Activated T-helper 2 cell treated with anti-CD3 and anti-CD28 coated beads, Interferon-gamma antibody, Interleukin-2, Interleukin-4, amounts not matched to agents 10 μg/mL and 5 μg/mL and 100 μg/mL, durations not matched to agents 14 hours and 24 hours and 36 hours (primary cell): ENCODE results near the gene ACVR2B. TPM values are rescaled to one million over a fixed set of nuclear protein-coding genes. Genes with fewer than 3 reads are reported as not detected.
A peak's percentile ranks its signal among the peaks of the same experiment; 100 is the strongest.
"Not testable (repeated sequence)": the region's sequence is repeated elsewhere in the genome, so short reads cannot be mapped to it uniquely, and the experiment has no call there.

ENCODE experiments used
- DNase-seq: peaks from one replicate; pipeline ENCODE4 v3.0.0; 2021; ENCODE audit warnings: low spot score
- H3K27ac Mint-ChIP-seq: one replicate; pipeline ENCODE4 v1.8.0; 2021; ENCODE audit warnings: mixed read lengths
- H3K27me3 Mint-ChIP-seq: one replicate; pipeline ENCODE4 v1.8.0; 2021; ENCODE audit warnings: low read depth, mixed read lengths
- H3K36me3 Mint-ChIP-seq: one replicate; pipeline ENCODE4 v1.8.0; 2021; ENCODE audit warnings: low read depth, mixed read lengths
- H3K4me1 Mint-ChIP-seq: one replicate; pipeline ENCODE4 v1.8.0; 2021; ENCODE audit warnings: low read depth, mixed read lengths
- H3K4me3 Mint-ChIP-seq: one replicate; pipeline ENCODE4 v1.8.0; 2021; ENCODE audit warnings: low read depth, mild to moderate bottlenecking, moderate library complexity, mixed read lengths
- H3K9me3 Mint-ChIP-seq: one replicate; pipeline ENCODE4 v1.8.0; 2021; ENCODE audit warnings: mixed read lengths
- intact Hi-C: fragments of 100-400 bp; cut with micrococcal nuclease; formaldehyde crosslinking; loops from one replicate; pipeline ENCODE4 v1.15.1; 2023
- total RNA-seq: library from RNA; stranded (reverse); gene quantifications from 2 replicates; pipeline ENCODE4 v1.2.3, GENCODE V29; 2022

The ACVR2B gene
- 10.3 and 12.0 TPM in 2 replicates for total RNA-seq

DNA sequence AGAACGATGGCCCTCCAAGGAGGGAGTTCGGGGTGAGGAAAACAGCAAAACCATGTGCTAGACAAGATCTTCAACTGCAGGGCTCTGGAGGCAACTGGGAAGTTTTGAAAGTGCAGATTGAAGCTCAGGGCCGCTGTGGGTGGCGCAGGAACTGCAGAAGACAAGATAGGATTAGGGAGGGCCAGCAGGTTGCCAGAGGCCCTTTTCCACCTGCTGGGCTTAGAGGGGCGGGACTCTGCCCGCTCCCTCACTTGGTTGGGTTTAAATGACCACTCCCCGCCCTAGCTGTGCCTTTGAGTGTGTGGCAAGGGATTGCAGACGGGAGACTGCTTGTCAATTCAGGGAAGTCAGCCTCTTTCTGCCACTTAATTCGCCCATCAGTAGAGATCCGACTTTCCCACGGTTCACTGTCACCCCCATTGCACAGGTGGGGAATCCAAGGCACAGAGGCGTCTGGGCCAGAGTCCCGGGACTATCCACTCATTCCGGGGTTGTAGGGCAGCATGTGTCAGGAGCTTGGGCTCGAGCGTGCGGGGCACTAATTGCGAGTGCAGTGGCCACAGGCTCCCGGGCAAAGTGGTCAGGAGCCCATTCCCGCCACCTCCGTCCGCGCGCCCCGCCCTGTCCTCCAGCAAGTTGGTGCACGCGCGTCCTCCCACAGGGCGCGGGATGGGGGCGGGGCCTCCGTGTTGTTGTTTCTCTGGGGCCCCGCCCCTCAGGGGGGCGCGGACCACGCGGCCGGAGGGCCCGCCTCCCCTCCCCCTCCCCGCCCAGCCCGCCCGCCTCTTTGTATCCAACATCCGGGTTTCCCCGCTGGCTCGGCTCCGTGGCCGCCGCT, at the start of gene ACVR2B:
TSS of gene ACVR2B (plus strand) at position 816 of the 838 bp plus-strand sequence. CDS start 433 bp downstream, outside the sequence.
- intact Hi-C loops = loop anchor here (2.0 kb wide), 1 partner anchor 106 kb away; the partner anchor contains the start of gene XYLB
- peak; percentile 61 for DNase-seq
- peaks cover 22% of the 10 kb centered on the region for H3K27me3 Mint-ChIP-seq
- H3K4me3 Mint-ChIP-seq = peak within 1 kb of the TSS; percentile 97
- H3K4me1 Mint-ChIP-seq = peaks cover 18% of the 10 kb centered on the region
- no peaks in the 10 kb centered on the region for H3K36me3 Mint-ChIP-seq
- peak within 1 kb of the TSS; percentile 86 for H3K27ac Mint-ChIP-seq
- H3K9me3 Mint-ChIP-seq = peaks cover 9% of the 10 kb centered on the region

DNA sequence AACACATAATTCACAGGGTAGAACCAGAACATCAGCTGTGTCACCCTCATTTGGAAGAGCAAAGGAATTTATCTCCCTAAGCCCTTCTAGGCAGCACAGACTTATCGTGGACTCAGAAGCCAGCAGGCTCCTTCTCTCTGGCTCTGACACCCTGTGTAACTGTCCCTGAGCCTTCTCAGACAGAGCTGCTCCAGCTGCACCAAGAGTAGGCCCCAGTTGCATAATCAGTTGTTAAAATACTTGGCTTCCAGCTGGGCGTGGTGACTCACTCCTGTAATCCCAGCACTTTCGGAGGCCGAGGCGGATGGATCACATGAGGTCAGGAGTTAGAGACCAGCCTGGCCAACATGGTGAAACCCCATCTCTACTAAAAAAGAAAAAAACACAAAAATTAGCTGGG, 49.4 kb upstream of the ACVR2B start:
- intact Hi-C loops = no loop called here
- H3K4me1 Mint-ChIP-seq = no peaks in the 10 kb centered on the region
- no peaks in the 10 kb centered on the region for H3K27me3 Mint-ChIP-seq
- no peak for DNase-seq
- H3K4me3 Mint-ChIP-seq = no peak overlapping the region
- no peak overlapping the region for H3K27ac Mint-ChIP-seq
- peaks cover 37% of the 10 kb centered on the region for H3K36me3 Mint-ChIP-seq
- H3K9me3 Mint-ChIP-seq = peaks cover 4% of the 10 kb centered on the region

DNA sequence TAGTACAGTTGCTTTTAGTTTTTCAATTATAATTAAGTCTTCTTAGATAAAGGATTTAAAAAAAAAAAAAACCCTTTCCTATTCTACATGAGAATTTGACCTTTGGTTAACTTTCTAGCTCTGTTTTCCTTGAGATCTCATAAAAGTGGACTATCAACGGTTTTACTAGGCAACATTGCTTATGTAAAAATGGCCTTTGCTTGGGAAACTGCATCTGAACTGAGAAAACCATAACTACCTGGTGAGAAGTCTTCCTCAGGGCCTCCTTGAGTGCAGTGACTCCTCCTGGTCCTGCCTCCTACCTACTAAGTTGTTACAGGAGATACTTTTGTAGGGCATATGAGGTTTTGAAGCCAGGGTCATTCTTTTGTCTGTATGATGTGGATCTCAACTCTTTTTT, 42.1 kb upstream of the ACVR2B start:
- Mint-ChIP-seq H3K27ac (no peak overlapping the region), H3K9me3 (no peaks in the 10 kb centered on the region), H3K36me3 (peaks cover 11% of the 10 kb centered on the region), H3K27me3 (peaks cover 4% of the 10 kb centered on the region), H3K4me1 (no peaks in the 10 kb centered on the region), H3K4me3 (no peak overlapping the region)
- DNase-seq = no peak
- intact Hi-C loops = no loop called here

DNA sequence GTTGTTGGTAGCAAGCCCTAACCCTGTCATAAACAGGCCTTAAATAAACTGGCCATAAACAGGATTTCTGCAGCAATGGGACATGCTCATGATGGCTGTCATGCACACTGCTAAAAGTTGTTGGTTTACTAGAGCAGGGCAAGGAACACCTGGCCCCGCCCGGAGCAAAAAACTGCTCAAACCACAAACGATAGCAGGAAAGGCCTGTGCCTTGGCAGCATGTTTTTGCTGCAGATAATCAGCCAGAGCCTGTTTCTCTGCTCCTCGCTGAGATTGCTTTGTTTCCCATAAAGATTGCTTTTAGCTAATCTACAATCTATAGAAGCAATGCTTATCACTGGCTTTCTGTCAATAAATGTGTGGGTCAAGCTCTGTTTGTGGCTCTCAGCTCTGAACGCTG, 32.9 kb upstream of the ACVR2B start:
- H3K27me3 Mint-ChIP-seq, intact Hi-C loops, DNase-seq, H3K36me3 Mint-ChIP-seq, H3K9me3 Mint-ChIP-seq, H3K4me3 Mint-ChIP-seq, H3K27ac Mint-ChIP-seq: not testable (repeated sequence)
- peaks cover 28% of the 10 kb centered on the region for H3K4me1 Mint-ChIP-seq

DNA sequence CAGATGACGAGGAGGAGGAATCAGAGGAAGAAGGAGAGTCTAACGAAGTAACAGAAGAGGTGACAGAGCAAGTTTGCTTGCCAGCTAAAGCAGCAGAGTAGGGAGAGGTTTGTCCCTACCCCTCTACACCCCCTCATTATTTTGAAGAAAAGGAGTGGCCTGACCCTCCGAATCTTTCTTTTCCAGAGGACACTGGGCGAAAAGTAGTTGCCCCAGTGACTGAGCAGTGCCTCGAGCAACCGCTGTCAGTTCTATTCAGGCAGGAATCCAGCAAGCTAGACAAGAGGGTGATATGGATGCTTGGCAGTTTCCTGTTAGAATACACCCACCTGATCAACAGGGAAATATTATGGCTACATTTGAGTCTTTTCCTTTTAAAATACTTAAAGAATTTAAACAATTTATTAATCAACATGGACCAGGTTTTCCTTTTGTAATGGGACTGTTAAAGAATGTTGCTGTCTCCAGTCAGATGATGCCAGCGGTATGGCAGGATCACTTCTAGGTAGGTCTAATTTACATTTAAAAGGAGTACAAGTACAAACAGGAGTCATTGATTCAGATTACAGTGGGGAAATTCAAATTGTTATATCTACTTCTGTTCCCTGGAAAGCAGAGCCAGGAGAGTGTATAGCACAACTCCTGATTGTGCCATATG, 31.9 kb upstream of the ACVR2B start:
- no peak for DNase-seq
- intact Hi-C loops = no loop called here
- H3K27ac Mint-ChIP-seq = no peak overlapping the region
- H3K36me3 Mint-ChIP-seq = peaks cover 7% of the 10 kb centered on the region
- H3K4me1 Mint-ChIP-seq = peaks cover 38% of the 10 kb centered on the region
- H3K4me3 Mint-ChIP-seq = no peak overlapping the region
- H3K27me3 Mint-ChIP-seq = no peaks in the 10 kb centered on the region
- H3K9me3 Mint-ChIP-seq = no peaks in the 10 kb centered on the region

DNA sequence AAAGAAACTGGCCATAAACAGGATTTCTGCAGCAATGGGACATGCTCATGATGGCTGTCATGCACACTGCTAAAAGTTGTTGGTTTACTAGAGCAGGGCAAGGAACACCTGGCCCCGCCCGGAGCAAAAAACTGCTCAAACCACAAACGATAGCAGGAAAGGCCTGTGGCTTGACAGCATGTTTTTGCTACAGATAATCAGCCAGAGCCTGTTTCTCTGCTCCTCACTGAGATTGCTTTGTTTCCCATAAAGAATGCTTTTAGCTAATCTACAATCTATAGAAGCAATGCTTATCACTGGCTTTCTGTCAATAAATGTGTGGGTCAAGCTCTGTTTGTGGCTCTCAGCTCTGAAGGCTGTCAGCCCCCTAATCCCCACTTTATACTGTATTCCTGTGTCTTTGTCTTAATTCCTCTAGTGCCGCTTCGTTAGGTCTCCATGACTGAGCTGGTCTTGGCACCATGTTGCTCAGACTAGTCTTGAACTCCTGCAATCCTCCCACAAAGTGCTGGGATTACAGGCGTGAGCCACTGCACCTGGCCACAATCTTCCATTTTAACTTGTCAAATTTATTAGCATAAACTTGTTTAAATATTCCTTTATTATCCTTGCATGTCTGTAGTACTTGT, 26.8 kb upstream of the ACVR2B start:
- intact Hi-C loops, H3K27me3 Mint-ChIP-seq, H3K27ac Mint-ChIP-seq: not testable (repeated sequence)
- peaks cover 37% of the 10 kb centered on the region for H3K4me1 Mint-ChIP-seq
- H3K36me3 Mint-ChIP-seq = peaks cover 20% of the 10 kb centered on the region
- peak; percentile 16 for DNase-seq
- H3K4me3 Mint-ChIP-seq = peak overlapping the region; percentile 45
- peaks cover 23% of the 10 kb centered on the region for H3K9me3 Mint-ChIP-seq

DNA sequence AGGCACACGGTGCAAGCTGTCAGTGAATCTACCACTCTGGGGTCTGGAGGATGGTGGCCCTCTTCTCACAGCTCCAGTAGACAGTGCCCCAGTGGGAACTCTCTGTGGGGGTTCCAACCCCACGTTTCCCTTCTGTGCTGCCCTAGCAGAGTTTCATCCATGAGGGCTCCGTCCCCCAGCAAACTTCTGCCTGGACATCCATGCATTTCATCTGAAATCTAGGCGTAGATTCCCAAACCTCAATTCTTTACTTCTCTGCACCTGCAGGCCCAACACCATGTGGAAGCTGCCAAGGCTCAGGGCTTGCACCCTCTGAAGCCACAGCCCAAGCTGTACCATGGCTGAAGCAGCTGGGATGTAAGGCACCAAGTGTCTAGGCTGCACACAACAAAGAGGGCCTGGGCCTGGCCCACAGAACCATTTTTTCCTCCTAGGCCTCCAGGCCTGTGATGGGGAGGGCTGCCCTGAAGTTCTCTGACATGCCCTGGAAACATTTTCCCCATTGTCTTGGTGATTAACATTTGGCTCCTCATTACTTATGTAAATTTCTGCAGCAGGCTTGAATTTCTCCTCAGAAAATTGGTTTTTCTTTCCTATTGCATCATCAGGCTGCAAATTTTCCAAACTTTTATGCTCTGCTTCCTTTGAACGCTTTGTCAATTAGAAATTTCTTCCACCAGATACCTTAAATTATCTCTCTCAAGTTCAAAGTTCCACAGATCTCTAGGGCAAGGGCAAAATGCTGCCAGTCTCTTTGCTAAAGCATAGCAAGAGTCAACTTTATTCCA, 20.6 kb upstream of the ACVR2B start:
- DNase-seq, H3K4me3 Mint-ChIP-seq, intact Hi-C loops, H3K27ac Mint-ChIP-seq, H3K27me3 Mint-ChIP-seq: not testable (repeated sequence)
- peaks cover 12% of the 10 kb centered on the region for H3K4me1 Mint-ChIP-seq
- H3K36me3 Mint-ChIP-seq = peaks cover 40% of the 10 kb centered on the region
- H3K9me3 Mint-ChIP-seq = peaks cover 70% of the 10 kb centered on the region

DNA sequence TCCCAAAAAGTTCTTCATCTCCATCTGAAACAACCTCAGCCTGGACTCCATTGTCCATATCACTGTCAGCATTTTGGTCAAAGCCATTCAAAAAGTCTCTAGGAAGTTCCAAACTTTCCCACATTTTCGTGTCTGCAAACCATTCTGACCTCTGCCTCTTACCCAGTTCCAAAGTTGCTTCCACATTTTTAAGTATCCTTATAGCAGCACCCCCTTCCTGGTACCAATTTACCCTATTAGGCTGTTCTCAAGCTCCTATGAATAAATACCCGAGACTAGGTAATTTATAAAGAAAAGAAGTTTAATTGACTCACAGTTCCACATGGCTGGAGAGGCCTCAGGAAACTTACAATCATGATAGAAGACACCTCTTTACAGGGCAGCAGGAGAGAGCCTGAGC, 20.0 kb upstream of the ACVR2B start:
- H3K4me3 Mint-ChIP-seq, DNase-seq, intact Hi-C loops, H3K27ac Mint-ChIP-seq, H3K27me3 Mint-ChIP-seq: not testable (repeated sequence)
- Mint-ChIP-seq H3K4me1 (peaks cover 10% of the 10 kb centered on the region), H3K36me3 (peaks cover 38% of the 10 kb centered on the region), H3K9me3 (peaks cover 70% of the 10 kb centered on the region)

DNA sequence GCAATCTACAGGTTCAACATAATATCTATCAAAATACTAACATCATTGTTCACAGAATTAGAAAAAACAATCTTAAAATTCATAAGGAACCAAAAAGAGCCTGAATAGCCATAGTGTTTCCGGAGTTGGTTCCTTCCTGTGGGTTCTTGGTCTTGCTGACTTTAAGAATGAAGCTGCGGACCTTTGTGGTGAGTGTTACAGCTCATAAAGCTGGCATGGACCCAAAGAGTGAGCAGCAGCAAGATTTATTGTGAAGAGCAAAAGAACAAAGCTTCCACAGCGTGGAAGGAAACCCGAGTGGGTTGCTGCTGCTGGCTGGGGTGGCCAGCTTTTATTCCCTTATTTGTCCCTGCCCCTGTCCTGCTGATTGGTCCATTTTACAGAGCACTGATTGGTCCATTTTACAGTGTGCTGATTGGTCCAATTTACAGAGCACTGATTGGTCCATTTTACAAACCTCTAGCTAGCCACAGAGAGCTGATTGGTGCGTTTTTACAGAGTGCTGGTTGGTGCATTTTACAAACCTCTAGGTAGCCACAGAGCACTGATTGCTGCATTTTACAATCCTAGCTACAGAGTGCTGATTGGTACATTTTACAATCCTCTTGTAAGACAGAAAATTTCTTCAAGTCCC, 15.1 kb upstream of the ACVR2B start:
- DNase-seq, H3K4me3 Mint-ChIP-seq: not testable (repeated sequence)

DNA sequence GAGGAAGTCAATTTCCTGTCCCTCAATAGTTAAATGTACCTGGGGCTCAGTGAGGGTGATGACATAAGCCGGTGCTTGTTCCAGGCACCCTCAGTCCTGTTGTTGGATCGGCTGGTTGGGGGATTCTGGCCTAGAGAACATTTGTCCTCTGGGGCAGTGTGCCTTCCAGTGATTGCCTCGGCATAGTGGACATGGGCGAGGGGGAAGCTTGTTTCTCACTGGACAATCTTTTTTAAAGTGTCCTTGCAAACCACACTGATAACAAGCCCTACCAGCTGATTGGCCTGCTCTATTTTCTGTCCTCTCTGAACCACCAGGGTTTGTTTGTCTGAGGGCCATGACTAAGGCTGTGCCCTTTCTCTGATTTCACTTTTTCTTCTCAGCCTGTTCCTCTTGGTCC, 10.5 kb upstream of the ACVR2B start:
- H3K4me3 Mint-ChIP-seq, H3K36me3 Mint-ChIP-seq, DNase-seq, H3K27me3 Mint-ChIP-seq, H3K27ac Mint-ChIP-seq, H3K4me1 Mint-ChIP-seq, intact Hi-C loops: not testable (repeated sequence)
- H3K9me3 Mint-ChIP-seq = peaks cover 23% of the 10 kb centered on the region

More for the DNA sequence above, 15.1 kb upstream of the ACVR2B start:
- peaks cover 14% of the 10 kb centered on the region for H3K36me3 Mint-ChIP-seq
- intact Hi-C loops, H3K27me3 Mint-ChIP-seq, H3K27ac Mint-ChIP-seq, H3K4me1 Mint-ChIP-seq: not testable (repeated sequence)
- peaks cover 54% of the 10 kb centered on the region for H3K9me3 Mint-ChIP-seq

DNA sequence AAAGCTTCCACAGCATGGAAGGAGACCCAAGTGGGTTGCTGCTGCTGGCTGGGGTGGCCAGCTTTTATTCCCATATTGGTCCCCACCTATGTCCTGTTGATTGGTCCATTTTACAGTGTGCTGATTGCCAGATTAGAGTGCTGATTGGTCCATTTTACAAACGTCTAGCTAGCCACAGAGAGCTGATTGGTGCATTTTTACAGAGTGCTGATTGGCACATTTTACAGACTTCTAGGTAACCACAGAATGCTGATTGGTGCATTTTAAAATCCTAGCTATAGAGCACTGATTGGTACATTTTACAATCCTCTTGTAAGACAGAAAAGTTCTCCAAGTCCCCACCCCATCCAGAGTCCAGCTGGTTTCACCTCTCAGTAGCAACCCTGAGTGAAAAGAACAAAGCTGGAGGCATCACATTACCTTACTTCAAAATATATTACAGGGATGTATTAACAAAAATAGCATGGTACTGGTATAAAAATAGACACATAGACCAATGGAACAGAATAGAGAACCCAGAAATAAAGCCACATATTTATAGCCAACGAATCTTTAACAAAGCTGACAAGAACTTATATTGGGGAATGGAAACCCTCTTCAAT, 7.5 kb upstream of the ACVR2B start:
- peaks cover 14% of the 10 kb centered on the region for H3K27me3 Mint-ChIP-seq
- no peak for DNase-seq
- no peaks in the 10 kb centered on the region for H3K4me1 Mint-ChIP-seq
- H3K36me3 Mint-ChIP-seq = no peaks in the 10 kb centered on the region
- H3K4me3 Mint-ChIP-seq = no peak overlapping the region
- intact Hi-C loops = no loop called here
- no peak overlapping the region for H3K27ac Mint-ChIP-seq
- H3K9me3 Mint-ChIP-seq = peaks cover 13% of the 10 kb centered on the region

DNA sequence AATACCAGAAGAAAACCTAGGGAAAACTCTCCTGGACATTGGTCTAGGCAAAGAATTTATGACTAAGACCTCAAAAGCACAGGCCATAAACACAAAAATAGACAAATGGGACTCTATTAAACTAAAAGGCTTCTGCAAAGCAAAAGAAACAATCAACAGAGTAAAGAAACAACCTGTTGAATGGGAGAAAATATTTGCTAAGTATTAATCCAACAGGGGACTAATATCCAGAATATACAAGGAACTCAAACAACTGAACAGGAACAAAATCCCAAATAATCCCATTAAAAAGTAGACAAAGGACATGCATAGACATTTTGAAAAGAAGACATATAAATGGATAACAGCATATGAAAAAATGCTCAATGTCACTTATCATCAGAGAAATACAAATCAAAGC, 6.9 kb upstream of the ACVR2B start:
- intact Hi-C loops = no loop called here

More for the DNA sequence above, 6.9 kb upstream of the ACVR2B start:
- DNase-seq = no peak
- no peaks in the 10 kb centered on the region for H3K36me3 Mint-ChIP-seq
- no peak overlapping the region for H3K27ac Mint-ChIP-seq
- no peak overlapping the region for H3K4me3 Mint-ChIP-seq
- peaks cover 9% of the 10 kb centered on the region for H3K9me3 Mint-ChIP-seq
- H3K4me1 Mint-ChIP-seq = no peaks in the 10 kb centered on the region
- H3K27me3 Mint-ChIP-seq = peaks cover 14% of the 10 kb centered on the region
